ENCODE measurements around the gene ARHGAP4. TPM values are rescaled to one million over a fixed set of nuclear protein-coding genes. Genes with fewer than 3 reads are reported as not detected.

Gene ARHGAP4
- total RNA-seq, 2 experiments from 2014 or later: 317 to 324 TPM

- H3K36me3 Mint-ChIP-seq (ENCODE audit: low read depth): peaks cover 42% of the 10 kb centered on the region
Measured at GRCh38 chrX:153924149-153924861, 1.8 kb downstream of the ARHGAP4 start.

GRCh38 chrX:153922932-153923857, 2.9 kb downstream of the ARHGAP4 start:
- POLR2A ChIA-PET: interaction anchor here (0.8 to 9.3 kb wide), 3 partner anchors 12 to 47 kb away, joined by 3 to 90 read pairs (median 84); partner anchors contain the start of genes HCFC1, RENBP and TMEM187
- peaks cover 23% of the 10 kb centered on the region for H3K4me1 Mint-ChIP-seq (ENCODE audit: low read depth)
- H3K36me3 Mint-ChIP-seq (ENCODE audit: low read depth): peaks cover 44% of the 10 kb centered on the region
- ATAC-seq (no peak), DNase-seq (no peak)
- H3K27ac Mint-ChIP-seq: peak overlapping the region; percentile 96
- H3K4me3 Mint-ChIP-seq: peak overlapping the region; percentile 95
- no peaks in the 10 kb centered on the region for H3K9me3 Mint-ChIP-seq (ENCODE audit: insufficient read depth)
- no peaks in the 10 kb centered on the region for H3K27me3 Mint-ChIP-seq (ENCODE audit: low read depth)
- CTCF ChIA-PET: interaction anchor here (1.1 to 10.6 kb wide), 7 partner anchors 10 to 46 kb away, joined by 3 to 228 read pairs (median 4); partner anchors contain the start of genes HCFC1, RENBP and TMEM187

More at GRCh38 chrX:153924149-153924861, 1.8 kb downstream of the ARHGAP4 start:
- POLR2A ChIA-PET: interaction anchor here (0.6 to 9.3 kb wide), 7 partner anchors 13 to 96 kb away, joined by 3 to 90 read pairs (median 5); partner anchors contain the start of genes HCFC1, RENBP and TMEM187
- CTCF ChIA-PET: interaction anchor here (0.9 to 10.6 kb wide), 7 partner anchors 11 to 45 kb away, joined by 3 to 228 read pairs (median 5); partner anchors contain the start of genes HCFC1, NAA10, RENBP and TMEM187
- ATAC-seq: no peak
- Mint-ChIP-seq H3K4me3 (peak overlapping the region; percentile 95), H3K9me3 (ENCODE audit: insufficient read depth) (no peaks in the 10 kb centered on the region), H3K27me3 (ENCODE audit: low read depth) (no peaks in the 10 kb centered on the region), H3K4me1 (ENCODE audit: low read depth) (peaks cover 28% of the 10 kb centered on the region), H3K27ac (peak overlapping the region; percentile 96)
- peak; percentile 52 for DNase-seq

- Mint-ChIP-seq H3K4me3 (peak overlapping the region; percentile 95), H3K27ac (peak overlapping the region; percentile 87), H3K27me3 (ENCODE audit: low read depth) (no peaks in the 10 kb centered on the region), H3K4me1 (ENCODE audit: low read depth) (peaks cover 25% of the 10 kb centered on the region), H3K36me3 (ENCODE audit: low read depth) (peaks cover 52% of the 10 kb centered on the region), H3K9me3 (ENCODE audit: insufficient read depth) (no peaks in the 10 kb centered on the region)
- DNase-seq: no peak
- no peak for ATAC-seq
- CTCF ChIA-PET: interaction anchor here (1.5 to 10.6 kb wide), 2 partner anchors 15 to 27 kb away, joined by 3 to 228 read pairs; partner anchors contain the start of gene RENBP
- POLR2A ChIA-PET: interaction anchor here (1.0 to 9.3 kb wide), 2 partner anchors 26 to 46 kb away, joined by 3 to 84 read pairs; partner anchors contain the start of gene RENBP
Measured at GRCh38 chrX:153921511-153922446, 4.3 kb downstream of the ARHGAP4 start.

DNA sequence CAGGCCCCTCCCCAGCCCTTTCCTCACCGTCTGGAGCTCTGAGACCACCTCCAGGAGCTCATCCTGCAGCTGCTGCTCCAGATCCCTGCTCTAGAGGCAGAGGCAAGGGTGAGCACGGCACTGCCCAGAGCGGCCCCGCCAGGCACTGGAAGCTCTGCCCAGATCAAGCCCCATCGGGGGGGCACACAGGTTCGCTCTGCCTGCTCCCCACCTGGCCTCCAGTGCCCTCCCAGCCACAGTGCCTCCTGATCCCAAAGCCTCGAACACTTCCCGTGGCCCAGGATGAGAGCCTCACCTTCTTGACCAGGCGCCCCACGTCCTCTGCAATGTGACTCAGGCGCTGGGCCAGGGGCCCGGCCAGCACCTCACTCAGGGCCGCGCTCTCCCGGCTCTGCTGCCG, 5.0 kb downstream of the ARHGAP4 start:
- peaks cover 27% of the 10 kb centered on the region for H3K4me1 Mint-ChIP-seq (ENCODE audit: low read depth)
- H3K27ac Mint-ChIP-seq: no peak overlapping the region
- H3K4me3 Mint-ChIP-seq: peak overlapping the region; percentile 95
- CTCF ChIA-PET: interaction anchor here (10.6 kb wide), 1 partner anchor 28 kb away, joined by 228 read pairs; the partner anchor contains the start of gene RENBP
- H3K9me3 Mint-ChIP-seq (ENCODE audit: insufficient read depth): no peaks in the 10 kb centered on the region
- H3K27me3 Mint-ChIP-seq (ENCODE audit: low read depth): no peaks in the 10 kb centered on the region
- peaks cover 56% of the 10 kb centered on the region for H3K36me3 Mint-ChIP-seq (ENCODE audit: low read depth)
- DNase-seq: no peak
- no peak for ATAC-seq
- POLR2A ChIA-PET: interaction anchor here (1.0 kb wide), 1 partner anchor 46 kb away, joined by 3 read pairs; no protein-coding TSS in a partner anchor

GRCh38 chrX:153920546-153920945, 5.5 kb downstream of the ARHGAP4 start:
- H3K36me3 Mint-ChIP-seq (ENCODE audit: low read depth): peaks cover 59% of the 10 kb centered on the region
- no peak overlapping the region for H3K4me3 Mint-ChIP-seq
- no peak for ATAC-seq
- H3K27ac Mint-ChIP-seq: no peak overlapping the region
- ChIA-PET POLR2A (no interaction called here), CTCF (no interaction called here)
- H3K27me3 Mint-ChIP-seq (ENCODE audit: low read depth): no peaks in the 10 kb centered on the region
- H3K4me1 Mint-ChIP-seq (ENCODE audit: low read depth): peaks cover 27% of the 10 kb centered on the region
- no peaks in the 10 kb centered on the region for H3K9me3 Mint-ChIP-seq (ENCODE audit: insufficient read depth)
- no peak for DNase-seq

- no peaks in the 10 kb centered on the region for H3K27me3 Mint-ChIP-seq (ENCODE audit: low read depth)
- CTCF ChIA-PET: no interaction called here
- POLR2A ChIA-PET: no interaction called here
- ATAC-seq: no peak
- H3K4me1 Mint-ChIP-seq (ENCODE audit: low read depth): peaks cover 27% of the 10 kb centered on the region
- H3K36me3 Mint-ChIP-seq (ENCODE audit: low read depth): peaks cover 49% of the 10 kb centered on the region
- H3K9me3 Mint-ChIP-seq (ENCODE audit: insufficient read depth): no peaks in the 10 kb centered on the region
- H3K27ac Mint-ChIP-seq: peak overlapping the region; percentile 52
- H3K4me3 Mint-ChIP-seq: no peak overlapping the region
- no peak for DNase-seq
Measured at GRCh38 chrX:153919281-153919680, 6.8 kb downstream of the ARHGAP4 start.

GRCh38 chrX:153917869-153918268, 8.2 kb downstream of the ARHGAP4 start:
- Mint-ChIP-seq H3K4me3 (no peak overlapping the region), H3K27me3 (ENCODE audit: low read depth) (no peaks in the 10 kb centered on the region), H3K36me3 (ENCODE audit: low read depth) (peaks cover 40% of the 10 kb centered on the region), H3K4me1 (ENCODE audit: low read depth) (peaks cover 21% of the 10 kb centered on the region), H3K27ac (no peak overlapping the region), H3K9me3 (ENCODE audit: insufficient read depth) (no peaks in the 10 kb centered on the region)
- CTCF ChIA-PET: no interaction called here
- no peak for DNase-seq
- POLR2A ChIA-PET: interaction anchor here (0.6 kb wide), 1 partner anchor 39 kb away, joined by 3 read pairs; no protein-coding TSS in a partner anchor
- no peak for ATAC-seq

DNA sequence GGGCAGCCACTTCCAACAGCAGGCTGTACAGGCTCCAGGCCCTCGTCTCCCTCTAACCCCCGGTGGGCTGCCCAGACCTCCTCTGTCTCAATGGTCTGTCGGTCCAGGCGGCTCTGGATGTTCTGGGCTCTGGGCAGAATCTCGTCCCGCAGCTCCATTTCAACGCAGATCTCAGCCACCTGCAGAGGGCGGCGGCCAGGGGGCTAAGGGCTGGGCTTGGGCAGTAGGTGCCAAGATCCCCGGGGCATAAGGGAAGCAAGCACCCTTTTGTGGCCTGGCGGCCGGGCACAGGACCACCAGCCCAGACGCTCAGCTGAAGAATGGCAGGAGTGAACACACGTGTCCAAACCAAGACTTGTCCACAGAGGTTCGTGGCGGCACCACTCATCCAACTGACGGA, 12.4 kb downstream of the ARHGAP4 start:
- H3K27ac Mint-ChIP-seq: peak overlapping the region; percentile 30
- H3K4me3 Mint-ChIP-seq: no peak overlapping the region
- peaks cover 36% of the 10 kb centered on the region for H3K36me3 Mint-ChIP-seq (ENCODE audit: low read depth)
- peaks cover 6% of the 10 kb centered on the region for H3K4me1 Mint-ChIP-seq (ENCODE audit: low read depth)
- DNase-seq (no peak), ATAC-seq (no peak)
- ChIA-PET CTCF (no interaction called here), POLR2A (interaction anchor here (1.3 kb wide), 2 partner anchors 12 to 13 kb away, joined by 4 to 5 read pairs; no protein-coding TSS in a partner anchor)
- no peaks in the 10 kb centered on the region for H3K9me3 Mint-ChIP-seq (ENCODE audit: insufficient read depth)
- no peaks in the 10 kb centered on the region for H3K27me3 Mint-ChIP-seq (ENCODE audit: low read depth)

- ChIA-PET POLR2A (interaction anchor here (0.9 to 1.3 kb wide), 3 partner anchors 12 to 150 kb away, joined by 4 to 5 read pairs (median 4); no protein-coding TSS in a partner anchor), CTCF (interaction anchor here (1.2 kb wide), 1 partner anchor 10 kb away, joined by 4 read pairs; no protein-coding TSS in a partner anchor)
- DNase-seq: no peak
- no peaks in the 10 kb centered on the region for H3K27me3 Mint-ChIP-seq (ENCODE audit: low read depth)
- H3K27ac Mint-ChIP-seq: no peak overlapping the region
- peaks cover 37% of the 10 kb centered on the region for H3K36me3 Mint-ChIP-seq (ENCODE audit: low read depth)
- peaks cover 6% of the 10 kb centered on the region for H3K4me1 Mint-ChIP-seq (ENCODE audit: low read depth)
- H3K9me3 Mint-ChIP-seq (ENCODE audit: insufficient read depth): no peaks in the 10 kb centered on the region
- ATAC-seq: no peak
- H3K4me3 Mint-ChIP-seq: no peak overlapping the region
Measured at GRCh38 chrX:153913211-153913610, 12.9 kb downstream of the ARHGAP4 start.

DNA sequence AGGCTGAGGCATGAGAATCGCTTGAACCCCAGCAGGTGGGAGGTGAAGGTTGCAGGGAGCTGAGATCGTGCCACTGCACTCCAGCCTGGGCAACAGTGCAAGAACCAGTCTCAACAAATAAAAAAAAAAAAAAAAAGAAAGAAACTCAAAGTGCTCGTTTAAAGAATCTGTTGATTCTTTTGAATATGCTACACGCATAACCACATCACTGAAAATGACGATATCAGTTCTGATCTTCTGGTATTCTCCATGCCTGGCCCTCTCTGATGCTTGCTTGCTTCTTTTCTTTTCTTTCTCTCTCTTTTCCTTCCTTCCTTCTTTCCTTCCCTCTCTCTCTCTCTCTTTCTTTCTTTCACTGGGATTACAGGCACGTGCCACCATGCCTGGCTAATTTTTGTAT, 14.3 kb downstream of the ARHGAP4 start:
- DNase-seq (no peak), ATAC-seq (no peak)
- Mint-ChIP-seq H3K9me3 (ENCODE audit: insufficient read depth) (no peaks in the 10 kb centered on the region), H3K27me3 (ENCODE audit: low read depth) (no peaks in the 10 kb centered on the region), H3K4me3 (no peak overlapping the region), H3K27ac (peak overlapping the region; percentile 35), H3K36me3 (ENCODE audit: low read depth) (peaks cover 30% of the 10 kb centered on the region), H3K4me1 (ENCODE audit: low read depth) (peaks cover 12% of the 10 kb centered on the region)
- POLR2A ChIA-PET: no interaction called here
- CTCF ChIA-PET: interaction anchor here (1.8 kb wide), 1 partner anchor 55 kb away, joined by 5 read pairs; no protein-coding TSS in a partner anchor
